Midbrain (tissue), 1 donor: ENCODE measurements around the gene SLC25A42.
"Not testable (repeated sequence)": the region's sequence is repeated elsewhere in the genome, so short reads cannot be mapped to it uniquely, and the experiment has no call there.

Experiments used
- DNase-seq: peaks from one replicate; lab custom pipeline; 2025; lab: John Stamatoyannopoulos, UW

Gene SLC25A42

GRCh38 chr19:19068659-19069654 is 5.2 kb downstream of the SLC25A42 start:
- DNase-seq: peak; percentile 24

- DNase-seq: no peak
Observed at GRCh38 chr19:19071897-19072296, 8.1 kb downstream of the SLC25A42 start.

- no peak for DNase-seq
Observed at GRCh38 chr19:19074196-19074882, 10.5 kb downstream of the SLC25A42 start.

GRCh38 chr19:19075126-19075525 is 11.3 kb downstream of the SLC25A42 start:
- DNase-seq: no peak

GRCh38 chr19:19076476-19076875 is 12.7 kb downstream of the SLC25A42 start:
- no peak for DNase-seq

GRCh38 chr19:19077103-19077502 is 13.3 kb downstream of the SLC25A42 start:
- DNase-seq: no peak

GRCh38 chr19:19078801-19079200 is 15.0 kb downstream of the SLC25A42 start:
- no peak for DNase-seq

GRCh38 chr19:19079571-19079970 is 15.8 kb downstream of the SLC25A42 start:
- DNase-seq: no peak

GRCh38 chr19:19081642-19082151 is 17.9 kb downstream of the SLC25A42 start:
- no peak for DNase-seq

- no peak for DNase-seq
Observed at GRCh38 chr19:19083413-19084178, 19.8 kb downstream of the SLC25A42 start.

- DNase-seq: no peak
Observed at GRCh38 chr19:19087676-19088075, 23.9 kb downstream of the SLC25A42 start.

- no peak for DNase-seq
Observed at GRCh38 chr19:19094513-19094912, 30.7 kb downstream of the SLC25A42 start.

GRCh38 chr19:19095691-19096090 is 31.9 kb downstream of the SLC25A42 start:
- no peak for DNase-seq

GRCh38 chr19:19096641-19097627 is 33.1 kb downstream of the SLC25A42 start:
- no peak for DNase-seq

- no peak for DNase-seq
Observed at GRCh38 chr19:19098084-19098702, 34.4 kb downstream of the SLC25A42 start.

GRCh38 chr19:19098703-19099632 is 35.2 kb downstream of the SLC25A42 start:
- DNase-seq: no peak

- no peak for DNase-seq
Observed at GRCh38 chr19:19101540-19101939, 37.7 kb downstream of the SLC25A42 start.

- DNase-seq: not testable (repeated sequence)
Observed at GRCh38 chr19:19102566-19102965, 38.8 kb downstream of the SLC25A42 start.

- DNase-seq: no peak
Observed at GRCh38 chr19:19103167-19103566, 39.4 kb downstream of the SLC25A42 start.
